Activated B cell treated with CpG ODN at 0.5 μM for 24 hours (primary cell): ENCODE measurements around the gene THAP10. TPM values are rescaled to one million over a fixed set of nuclear protein-coding genes. Genes with fewer than 3 reads are reported as not detected.

ENCODE experiments used
- ATAC-seq: fragments of 200-7000 bp; cut with Tn5 transposase; one replicate; pipeline ENCODE4 v1.10.0; 2021; ENCODE audit warnings: low read depth, mild to moderate bottlenecking, moderate library complexity
- CTCF ChIA-PET: fragments of 350-600 bp; sonication (Branson Sonifier 250); formaldehyde crosslinking; loops from one replicate; lab custom pipeline; 2021; ENCODE audit warnings: antibody characterized with exemption; lab: Charles Lee
- POLR2A ChIA-PET: fragments of 350-600 bp; sonication (Branson Sonifier 250); formaldehyde crosslinking; loops from one replicate; lab custom pipeline; 2021; ENCODE audit warnings: antibody characterized with exemption; lab: Charles Lee
- DNase-seq: peaks from one replicate; pipeline ENCODE4 v3.0.0; 2022
- H3K27ac Mint-ChIP-seq: one replicate; pipeline ENCODE4 v1.8.0; 2020; ENCODE audit warnings: mixed read lengths
- H3K27me3 Mint-ChIP-seq: one replicate; pipeline ENCODE4 v1.8.0; 2021; ENCODE audit warnings: mixed read lengths
- H3K36me3 Mint-ChIP-seq: one replicate; pipeline ENCODE4 v1.8.0; 2021; ENCODE audit warnings: low read depth, mixed read lengths
- H3K4me1 Mint-ChIP-seq: one replicate; pipeline ENCODE4 v1.8.0; 2021; ENCODE audit warnings: mixed read lengths
- H3K4me3 Mint-ChIP-seq: one replicate; pipeline ENCODE4 v1.8.0; 2020; ENCODE audit warnings: mild to moderate bottlenecking, mixed read lengths
- H3K9me3 Mint-ChIP-seq: one replicate; pipeline ENCODE4 v1.8.0; 2020; ENCODE audit warnings: mixed read lengths
- intact Hi-C: fragments of 100-400 bp; cut with micrococcal nuclease; formaldehyde crosslinking; loops from one replicate; pipeline ENCODE4 v1.15.1; 2024
- total RNA-seq: library from RNA; stranded (reverse); gene quantifications from 2 replicates; pipeline ENCODE4 v1.2.3, GENCODE V29; 2022
- TF ChIP-seq, protein P1 (sequence below): fragments of 200-600 bp; IDR thresholded peaks from one replicate; pipeline ENCODE4 v1.8.0; 2022; ENCODE audit warnings: antibody characterized with exemption, mild to moderate bottlenecking

THAP10 gene
- total RNA-seq, 1 donor from 2014 or later = 0.27 TPM

DNA sequence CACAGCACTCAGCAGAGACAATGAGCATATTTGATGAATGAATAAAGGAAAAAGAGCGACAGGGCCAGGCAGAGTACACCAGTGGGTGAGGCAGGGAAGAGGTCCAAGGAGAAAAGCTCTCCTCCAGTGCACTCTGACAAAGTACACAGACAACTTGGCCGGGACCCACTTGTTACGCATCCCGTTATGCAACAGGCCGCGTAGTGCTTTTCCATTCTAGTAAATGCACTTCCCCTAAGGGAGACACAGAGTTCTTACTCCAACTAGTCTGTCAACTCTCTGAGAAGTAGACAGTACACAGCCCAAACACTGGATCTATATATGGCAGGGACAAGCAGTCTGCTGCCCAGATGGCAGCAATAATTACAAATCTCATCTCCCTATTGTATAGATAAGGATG is 56.8 kb downstream of the THAP10 start:
- Mint-ChIP-seq H3K4me3 (no peak overlapping the region), H3K4me1 (no peaks in the 10 kb centered on the region), H3K36me3 (no peaks in the 10 kb centered on the region), H3K27ac (no peak overlapping the region), H3K9me3 (no peaks in the 10 kb centered on the region), H3K27me3 (peaks cover 6% of the 10 kb centered on the region)
- ATAC-seq (no peak), DNase-seq (no peak)
- TF ChIP-seq, protein P1, sequence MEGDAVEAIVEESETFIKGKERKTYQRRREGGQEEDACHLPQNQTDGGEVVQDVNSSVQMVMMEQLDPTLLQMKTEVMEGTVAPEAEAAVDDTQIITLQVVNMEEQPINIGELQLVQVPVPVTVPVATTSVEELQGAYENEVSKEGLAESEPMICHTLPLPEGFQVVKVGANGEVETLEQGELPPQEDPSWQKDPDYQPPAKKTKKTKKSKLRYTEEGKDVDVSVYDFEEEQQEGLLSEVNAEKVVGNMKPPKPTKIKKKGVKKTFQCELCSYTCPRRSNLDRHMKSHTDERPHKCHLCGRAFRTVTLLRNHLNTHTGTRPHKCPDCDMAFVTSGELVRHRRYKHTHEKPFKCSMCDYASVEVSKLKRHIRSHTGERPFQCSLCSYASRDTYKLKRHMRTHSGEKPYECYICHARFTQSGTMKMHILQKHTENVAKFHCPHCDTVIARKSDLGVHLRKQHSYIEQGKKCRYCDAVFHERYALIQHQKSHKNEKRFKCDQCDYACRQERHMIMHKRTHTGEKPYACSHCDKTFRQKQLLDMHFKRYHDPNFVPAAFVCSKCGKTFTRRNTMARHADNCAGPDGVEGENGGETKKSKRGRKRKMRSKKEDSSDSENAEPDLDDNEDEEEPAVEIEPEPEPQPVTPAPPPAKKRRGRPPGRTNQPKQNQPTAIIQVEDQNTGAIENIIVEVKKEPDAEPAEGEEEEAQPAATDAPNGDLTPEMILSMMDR = no peak
- ChIA-PET CTCF (no interaction called here), POLR2A (no interaction called here)
- intact Hi-C loops = no loop called here

DNA sequence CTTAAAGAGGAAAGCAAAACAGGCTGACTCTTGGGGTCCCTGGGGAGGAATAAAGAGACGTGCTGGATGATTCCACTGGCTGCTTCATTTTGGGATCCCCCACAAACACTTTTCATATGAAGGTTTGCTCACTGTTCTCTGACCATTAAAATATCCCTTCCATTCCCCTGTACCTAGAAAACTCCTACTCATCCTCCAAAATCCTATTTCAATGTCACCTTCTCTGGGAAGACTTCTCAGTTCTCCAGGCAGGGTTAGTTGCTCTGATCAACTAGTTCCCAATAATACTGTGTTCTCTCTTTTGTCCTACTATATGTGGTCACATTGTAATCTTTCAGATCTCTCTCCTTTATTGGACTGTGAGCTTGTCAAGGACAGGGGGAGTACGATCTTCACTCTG is 57.2 kb downstream of the THAP10 start:
- Mint-ChIP-seq H3K27ac (no peak overlapping the region), H3K27me3 (peaks cover 8% of the 10 kb centered on the region), H3K9me3 (no peaks in the 10 kb centered on the region), H3K4me3 (no peak overlapping the region), H3K36me3 (no peaks in the 10 kb centered on the region), H3K4me1 (no peaks in the 10 kb centered on the region)
- ChIA-PET CTCF (no interaction called here), POLR2A (no interaction called here)
- no peak for DNase-seq
- TF ChIP-seq, protein P1 = no peak
- no peak for ATAC-seq
- intact Hi-C loops = no loop called here

DNA sequence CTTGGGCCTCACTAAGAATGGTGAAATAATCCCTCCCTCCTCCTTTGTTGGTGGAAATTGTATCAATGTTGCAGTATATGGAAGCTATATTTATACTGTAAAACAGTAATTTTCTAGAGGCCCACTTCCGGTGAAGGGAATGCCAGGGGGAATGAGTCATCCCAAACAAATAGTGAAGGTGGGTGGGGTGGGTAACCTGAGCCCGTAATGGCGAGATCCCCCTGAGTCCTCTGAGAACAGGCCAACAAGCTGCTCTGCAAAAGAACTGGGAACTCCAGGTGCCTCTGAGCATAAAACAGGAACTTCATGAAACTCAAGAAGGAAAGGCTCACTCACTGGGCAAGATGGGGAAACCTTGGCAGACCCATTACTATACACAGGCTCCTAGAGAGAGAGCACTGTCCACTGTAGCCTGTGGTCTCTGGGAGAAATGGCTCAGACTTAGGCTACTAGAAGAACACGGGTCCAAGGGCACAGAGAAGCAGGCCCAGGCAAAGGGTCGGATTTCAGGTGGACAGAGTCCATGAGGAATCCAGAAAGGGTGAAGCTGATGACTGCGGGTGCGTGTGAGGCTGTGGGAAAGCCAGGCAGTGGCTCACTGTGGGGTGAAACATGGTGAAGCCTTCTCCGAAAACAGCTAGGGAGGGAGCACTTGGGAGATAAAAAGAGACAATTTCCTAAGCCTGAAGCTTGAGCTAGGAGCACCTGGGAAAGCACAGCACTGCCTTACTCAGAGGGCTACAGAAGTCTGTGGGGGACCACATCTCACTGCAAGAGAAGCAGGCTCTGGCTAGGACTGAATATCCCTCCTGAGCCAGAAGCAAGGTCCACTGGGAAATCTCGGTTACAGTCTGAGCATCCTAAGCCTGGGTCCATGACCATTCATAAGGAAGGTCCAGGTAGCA is 58.1 kb downstream of the THAP10 start:
- H3K4me3 Mint-ChIP-seq = no peak overlapping the region
- no peak for ATAC-seq
- no peak overlapping the region for H3K27ac Mint-ChIP-seq
- H3K9me3 Mint-ChIP-seq = no peaks in the 10 kb centered on the region
- intact Hi-C loops = no loop called here
- ChIA-PET CTCF (interaction anchor here (1.4 kb wide), 1 partner anchor 9 kb away, joined by 5 read pairs; no protein-coding TSS in a partner anchor), POLR2A (no interaction called here)
- TF ChIP-seq, protein P1 = no peak
- no peaks in the 10 kb centered on the region for H3K36me3 Mint-ChIP-seq
- H3K4me1 Mint-ChIP-seq = no peaks in the 10 kb centered on the region
- peaks cover 11% of the 10 kb centered on the region for H3K27me3 Mint-ChIP-seq
- no peak for DNase-seq

DNA sequence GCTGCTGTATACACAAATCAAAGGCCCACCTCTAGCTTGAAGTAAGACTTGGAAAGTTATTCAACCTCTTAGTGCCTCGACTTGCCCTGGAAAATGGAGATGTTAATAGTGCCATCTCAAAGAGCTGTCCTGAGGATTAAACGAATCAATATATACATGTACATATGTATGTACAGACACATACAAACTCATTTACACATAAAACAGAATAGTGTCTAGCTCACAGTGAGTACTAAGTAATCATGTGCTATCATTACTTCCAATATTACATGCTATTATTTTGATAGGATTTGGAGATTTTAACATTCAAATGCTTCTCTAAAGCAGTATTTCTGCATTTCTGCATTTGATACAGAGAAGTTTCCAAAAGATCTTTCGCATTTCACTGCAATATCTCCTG is 58.8 kb downstream of the THAP10 start:
- H3K27ac Mint-ChIP-seq = no peak overlapping the region

DNA sequence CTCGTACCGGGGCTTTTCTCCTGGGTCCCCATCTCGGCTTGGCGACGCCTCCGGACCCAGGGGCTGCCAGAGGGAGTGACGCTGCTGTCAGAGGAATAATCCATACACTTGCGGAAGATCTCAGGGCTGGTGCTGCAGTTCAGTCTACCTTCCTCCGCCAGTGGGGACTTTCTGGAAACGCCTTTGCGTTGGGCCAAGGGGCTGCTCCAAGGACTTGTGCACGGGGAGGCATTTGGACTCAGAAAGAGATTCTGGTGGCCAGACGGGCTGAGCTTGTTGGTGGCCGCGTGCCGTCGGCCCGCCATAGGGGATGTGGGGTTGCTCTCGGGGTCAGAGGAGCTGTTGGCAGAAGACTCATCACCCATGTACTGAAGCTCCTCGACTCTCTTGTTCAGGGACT is 60.1 kb downstream of the THAP10 start:
- TF ChIP-seq, protein P1 = no peak
- ChIA-PET POLR2A (no interaction called here), CTCF (no interaction called here)
- no peak overlapping the region for H3K27ac Mint-ChIP-seq
- H3K4me1 Mint-ChIP-seq = no peaks in the 10 kb centered on the region
- H3K27me3 Mint-ChIP-seq = peaks cover 13% of the 10 kb centered on the region
- no peaks in the 10 kb centered on the region for H3K36me3 Mint-ChIP-seq
- H3K4me3 Mint-ChIP-seq = no peak overlapping the region
- DNase-seq = no peak
- no peak for ATAC-seq
- no peaks in the 10 kb centered on the region for H3K9me3 Mint-ChIP-seq
- intact Hi-C loops = no loop called here

More for the DNA sequence above, 58.8 kb downstream of the THAP10 start:
- no peak for ATAC-seq
- Mint-ChIP-seq H3K9me3 (no peaks in the 10 kb centered on the region), H3K36me3 (no peaks in the 10 kb centered on the region), H3K4me3 (no peak overlapping the region), H3K27me3 (peaks cover 11% of the 10 kb centered on the region), H3K4me1 (no peaks in the 10 kb centered on the region)
- DNase-seq = no peak
- intact Hi-C loops = no loop called here
- POLR2A ChIA-PET = no interaction called here
- TF ChIP-seq, protein P1 = no peak
- CTCF ChIA-PET = interaction anchor here (1.4 kb wide), 1 partner anchor 9 kb away, joined by 5 read pairs; no protein-coding TSS in a partner anchor
